LNCAP (cell line): ENCODE data around the gene ETF1.

Experiments
- CTCF ChIP-seq: fragments of 450-650 bp; IDR thresholded peaks from 2 replicates; pipeline ENCODE4 v1.5.1; 2017; ENCODE audit warnings: mild to moderate bottlenecking

ETF1 gene

DNA sequence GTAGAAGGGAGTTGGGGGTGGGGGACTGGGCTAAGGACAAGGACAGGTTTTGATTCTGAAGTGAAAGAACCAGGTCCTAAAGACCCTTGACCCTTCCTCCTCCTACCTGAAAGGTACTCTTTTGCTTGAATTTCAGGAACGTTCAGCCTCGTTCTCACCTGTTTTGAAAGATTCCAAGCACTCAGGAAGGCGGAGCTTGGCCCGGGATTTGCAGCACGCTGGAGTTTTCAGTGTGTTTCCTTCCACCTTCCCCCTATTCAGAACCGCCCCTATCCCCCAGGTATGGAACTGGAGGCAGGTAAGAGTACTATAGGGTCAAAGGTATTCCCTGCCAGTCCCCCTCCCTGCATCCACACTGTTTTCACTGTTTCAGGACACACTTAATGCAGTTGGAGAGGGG, 70.7 kb downstream of the ETF1 start:
- no peak for TF ChIP-seq CTCF

GRCh38 chr5:138471052-138471361, 72.0 kb downstream of the ETF1 start:
- TF ChIP-seq CTCF: no peak

- TF ChIP-seq CTCF: no peak
These were observed 72.5 kb downstream of the ETF1 start for GRCh38 chr5:138470322-138471051.

DNA sequence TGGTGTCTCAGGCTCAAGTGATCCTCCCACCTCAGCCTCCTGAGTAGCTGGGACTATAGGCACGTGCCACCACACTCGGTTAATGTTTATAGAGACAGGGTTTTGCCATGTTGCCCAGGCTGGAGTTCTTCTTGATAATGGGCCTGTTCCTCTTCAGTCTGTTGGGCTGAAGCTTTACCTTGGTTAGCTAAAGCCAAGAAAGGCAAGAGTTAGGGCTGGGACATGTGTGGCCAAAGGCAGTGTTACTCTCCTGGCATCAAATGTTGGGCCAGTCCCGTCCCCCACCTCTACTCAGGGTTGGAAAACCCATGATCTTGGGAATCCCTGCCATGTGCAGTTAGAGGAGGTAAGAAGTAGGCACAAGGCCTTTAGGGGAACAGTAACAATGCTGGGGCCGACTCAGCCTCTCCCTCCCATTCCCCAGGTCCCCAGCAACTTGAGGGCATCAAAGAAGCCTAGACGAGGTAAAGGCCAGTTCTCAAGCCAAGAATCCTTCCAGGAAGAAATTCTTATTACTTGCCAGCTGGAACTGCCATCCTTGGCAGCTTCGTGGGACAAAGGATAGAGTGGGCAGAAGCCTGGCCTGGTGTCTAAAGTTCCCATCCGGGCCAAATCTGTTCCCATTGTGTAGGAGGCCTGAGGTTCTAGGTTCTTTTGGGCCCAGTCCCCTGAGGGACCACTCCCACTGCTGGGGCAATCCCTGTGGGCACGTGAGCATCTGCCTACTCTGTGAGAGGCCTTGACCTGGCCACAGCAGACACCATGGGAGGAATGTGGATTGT, 73.3 kb downstream of the ETF1 start:
- no peak for TF ChIP-seq CTCF

DNA sequence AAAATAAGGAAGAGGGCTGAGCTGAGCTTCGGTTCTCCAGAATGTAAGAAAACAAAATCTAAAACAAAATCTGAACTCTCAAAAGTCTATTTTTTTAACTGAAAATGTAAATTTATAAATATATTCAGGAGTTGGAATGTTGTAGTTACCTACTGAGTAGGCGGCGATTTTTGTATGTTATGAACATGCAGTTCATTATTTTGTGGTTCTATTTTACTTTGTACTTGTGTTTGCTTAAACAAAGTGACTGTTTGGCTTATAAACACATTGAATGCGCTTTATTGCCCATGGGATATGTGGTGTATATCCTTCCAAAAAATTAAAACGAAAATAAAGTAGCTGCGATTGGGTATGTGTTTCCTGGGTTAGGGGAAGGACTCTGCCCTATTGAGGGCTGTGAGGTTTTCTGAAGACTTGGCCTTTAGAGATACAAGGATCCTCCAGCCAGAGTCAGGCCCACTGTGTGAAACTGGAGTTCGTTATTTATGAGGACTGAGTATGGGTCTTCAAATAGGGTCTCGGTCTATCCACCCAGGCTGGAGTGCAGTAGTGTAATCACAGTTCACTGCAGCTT, 74.0 kb downstream of the ETF1 start:
- no peak for TF ChIP-seq CTCF

GRCh38 chr5:138468133-138468965, 74.7 kb downstream of the ETF1 start:
- TF ChIP-seq CTCF: no peak

DNA sequence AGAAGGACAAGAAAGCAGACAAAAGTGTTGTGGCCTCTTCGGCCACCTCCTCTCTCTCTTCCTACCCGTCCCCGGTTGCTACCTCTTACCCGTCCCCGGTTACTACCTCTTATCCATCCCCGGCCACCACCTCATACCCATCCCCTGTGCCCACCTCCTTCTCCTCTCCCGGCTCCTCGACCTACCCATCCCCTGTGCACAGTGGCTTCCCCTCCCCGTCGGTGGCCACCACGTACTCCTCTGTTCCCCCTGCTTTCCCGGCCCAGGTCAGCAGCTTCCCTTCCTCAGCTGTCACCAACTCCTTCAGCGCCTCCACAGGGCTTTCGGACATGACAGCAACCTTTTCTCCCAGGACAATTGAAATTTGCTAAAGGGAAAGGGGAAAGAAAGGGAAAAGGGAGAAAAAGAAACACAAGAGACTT, 75.3 kb downstream of the ETF1 start:
- no peak for TF ChIP-seq CTCF
